ENCODE data around the gene SNX4.
"Not testable (repeated sequence)": the region's sequence is repeated elsewhere in the genome, so short reads cannot be mapped to it uniquely, and the experiment has no call there.

The SNX4 gene

GRCh38 chr3:125498630-125499029 is 21.4 kb downstream of the SNX4 start:
- TF ChIP-seq CTCF (IDR thresholded peaks at IDR 0.05; ENCODE audit: insufficient read depth, low read length, poor library complexity, severe bottlenecking) = no peak
- no peak for DNase-seq (ENCODE audit: extremely low read depth, insufficient read length)
- Histone ChIP-seq H3K36me3 (ENCODE audit: control insufficient read depth, insufficient read depth, low read length) (peaks cover 4% of the 10 kb centered on the region), H3K27me3 (replicated peaks; ENCODE audit: control insufficient read depth, insufficient read depth, low read length) (no peaks in the 10 kb centered on the region), H3K4me3 (replicated peaks; ENCODE audit: low read depth, low read length) (no peak overlapping the region)

GRCh38 chr3:125496701-125497100 is 23.3 kb downstream of the SNX4 start:
- TF ChIP-seq CTCF (IDR thresholded peaks at IDR 0.05; ENCODE audit: insufficient read depth, low read length, poor library complexity, severe bottlenecking) = no peak
- no peak for DNase-seq (ENCODE audit: extremely low read depth, insufficient read length)
- Histone ChIP-seq H3K4me3 (replicated peaks; ENCODE audit: low read depth, low read length) (no peak overlapping the region), H3K27me3 (replicated peaks; ENCODE audit: control insufficient read depth, insufficient read depth, low read length) (no peaks in the 10 kb centered on the region), H3K36me3 (ENCODE audit: control insufficient read depth, insufficient read depth, low read length) (peaks cover 8% of the 10 kb centered on the region)

GRCh38 chr3:125482406-125482805 is 37.6 kb downstream of the SNX4 start:
- no peaks in the 10 kb centered on the region for H3K27me3 ChIP-seq (replicated peaks; ENCODE audit: control insufficient read depth, insufficient read depth, low read length)
- TF ChIP-seq CTCF (IDR thresholded peaks at IDR 0.05; ENCODE audit: insufficient read depth, low read length, poor library complexity, severe bottlenecking) = no peak
- no peak overlapping the region for H3K4me3 ChIP-seq (replicated peaks; ENCODE audit: low read depth, low read length)
- peaks cover 3% of the 10 kb centered on the region for H3K36me3 ChIP-seq (ENCODE audit: control insufficient read depth, insufficient read depth, low read length)
- DNase-seq (ENCODE audit: extremely low read depth, insufficient read length) = no peak

GRCh38 chr3:125481786-125482185 is 38.2 kb downstream of the SNX4 start:
- no peak for TF ChIP-seq CTCF (IDR thresholded peaks at IDR 0.05; ENCODE audit: insufficient read depth, low read length, poor library complexity, severe bottlenecking)
- peaks cover 3% of the 10 kb centered on the region for H3K36me3 ChIP-seq (ENCODE audit: control insufficient read depth, insufficient read depth, low read length)

GRCh38 chr3:125481375-125481759 is 38.6 kb downstream of the SNX4 start:
- not testable (repeated sequence) for H3K27me3 ChIP-seq (replicated peaks; ENCODE audit: control insufficient read depth, insufficient read depth, low read length); H3K4me3 ChIP-seq (replicated peaks; ENCODE audit: low read depth, low read length); H3K36me3 ChIP-seq (ENCODE audit: control insufficient read depth, insufficient read depth, low read length); DNase-seq (ENCODE audit: extremely low read depth, insufficient read length)

More at GRCh38 chr3:125481786-125482185, 38.2 kb downstream of the SNX4 start:
- no peak for DNase-seq (ENCODE audit: extremely low read depth, insufficient read length)
- H3K4me3 ChIP-seq (replicated peaks; ENCODE audit: low read depth, low read length) = no peak overlapping the region
- H3K27me3 ChIP-seq (replicated peaks; ENCODE audit: control insufficient read depth, insufficient read depth, low read length) = no peaks in the 10 kb centered on the region

- Histone ChIP-seq H3K4me3 (replicated peaks; ENCODE audit: low read depth, low read length) (no peak overlapping the region), H3K27me3 (replicated peaks; ENCODE audit: control insufficient read depth, insufficient read depth, low read length) (no peaks in the 10 kb centered on the region), H3K36me3 (ENCODE audit: control insufficient read depth, insufficient read depth, low read length) (peaks cover 3% of the 10 kb centered on the region)
- TF ChIP-seq CTCF (IDR thresholded peaks at IDR 0.05; ENCODE audit: insufficient read depth, low read length, poor library complexity, severe bottlenecking) = no peak
- DNase-seq (ENCODE audit: extremely low read depth, insufficient read length) = no peak
Observed at GRCh38 chr3:125480656-125481374, 39.2 kb downstream of the SNX4 start.
